GM21529 (cell line): ENCODE results near the gene SHISA8.
"Not testable (repeated sequence)": the region's sequence is repeated elsewhere in the genome, so short reads cannot be mapped to it uniquely, and the experiment has no call there.

Experiments
- ATAC-seq: cut with Tn5 transposase; IDR thresholded peaks from one replicate; pipeline ENCODE4 v1.9.1; 2021; ENCODE audit not compliant: unreplicated experiment

Gene SHISA8

DNA sequence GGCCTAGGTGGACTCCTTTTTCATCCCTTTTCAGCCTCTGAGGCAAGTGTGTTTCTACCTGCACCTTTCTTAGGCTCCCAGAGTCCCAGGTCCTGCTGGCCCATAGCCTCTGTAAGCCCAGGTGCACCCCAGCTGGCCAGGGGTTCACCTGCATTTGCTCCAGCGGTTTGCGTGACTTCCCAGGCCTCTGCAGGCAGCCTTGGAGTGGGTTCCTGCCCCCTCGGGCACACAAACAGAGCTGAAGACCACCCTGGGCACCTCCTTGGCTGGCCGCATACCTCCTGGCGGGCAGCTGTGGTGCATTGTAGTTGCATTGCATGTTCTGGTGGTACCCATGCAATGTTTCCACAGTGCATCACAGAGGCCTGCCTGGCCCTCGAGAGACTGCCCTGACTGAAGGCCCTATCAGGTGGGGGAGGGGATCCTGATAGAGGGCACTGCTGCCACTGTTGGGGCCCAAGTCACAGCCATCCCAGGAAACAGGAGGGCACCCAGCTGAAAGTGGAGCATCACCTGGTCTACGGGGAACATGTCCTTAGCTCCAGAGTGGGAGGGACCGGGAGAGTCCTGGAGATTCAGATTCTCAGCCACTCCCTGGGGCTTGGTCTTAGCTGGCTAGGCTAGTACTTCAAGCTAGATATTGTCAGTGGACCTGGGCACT, 14.1 kb downstream of the SHISA8 start:
- no peak for ATAC-seq

DNA sequence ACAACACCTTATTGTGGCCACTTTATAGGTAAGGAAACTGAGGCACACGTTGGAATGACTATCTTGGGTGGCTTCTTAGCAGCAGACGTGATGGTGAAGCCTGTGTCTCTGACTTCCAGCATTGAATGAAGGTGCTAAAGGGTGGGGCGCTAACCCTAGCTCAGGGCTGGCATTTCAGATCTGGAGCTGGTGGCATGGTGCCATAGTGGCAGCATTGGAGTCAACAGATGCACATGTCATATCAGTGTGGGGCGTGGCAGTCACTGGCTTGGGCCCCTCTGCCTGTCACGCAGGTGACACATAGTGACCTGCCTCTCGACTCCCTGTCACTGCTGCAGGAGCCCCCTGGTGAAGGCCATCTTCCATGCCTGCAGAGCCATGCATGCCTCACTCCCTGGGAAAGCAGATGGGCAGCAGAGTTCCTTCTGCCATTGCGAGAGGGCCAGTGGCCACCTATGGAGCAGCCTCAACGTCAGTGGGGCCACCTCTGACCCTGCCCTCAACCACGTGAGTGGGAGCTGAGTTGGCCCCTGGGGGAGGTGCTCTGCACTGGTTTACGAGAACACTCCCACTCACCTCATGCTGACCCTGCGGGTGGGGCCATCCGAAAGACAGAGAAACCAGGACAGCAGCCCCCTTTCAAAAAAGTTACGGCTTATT, 14.8 kb downstream of the SHISA8 start:
- no peak for ATAC-seq

DNA sequence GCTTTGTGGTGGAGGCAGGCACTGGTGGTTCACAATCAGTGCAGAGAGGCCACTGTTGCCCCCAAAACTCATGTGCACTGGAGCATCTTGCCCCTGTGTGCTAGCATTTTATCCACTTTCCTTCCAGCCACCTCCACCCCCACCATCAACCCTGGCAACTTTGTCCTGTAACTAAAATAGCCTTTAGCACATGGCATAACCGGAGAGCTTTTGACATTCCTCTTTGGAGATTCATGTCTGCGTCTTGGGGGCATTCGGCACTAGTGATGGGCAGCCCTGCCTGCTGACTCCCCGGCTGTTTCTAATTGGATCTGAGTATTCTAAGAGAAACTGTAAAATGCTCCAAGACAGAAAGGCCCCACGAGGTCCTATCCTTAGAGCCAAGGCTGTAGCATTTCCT, 15.8 kb downstream of the SHISA8 start:
- ATAC-seq: no peak

DNA sequence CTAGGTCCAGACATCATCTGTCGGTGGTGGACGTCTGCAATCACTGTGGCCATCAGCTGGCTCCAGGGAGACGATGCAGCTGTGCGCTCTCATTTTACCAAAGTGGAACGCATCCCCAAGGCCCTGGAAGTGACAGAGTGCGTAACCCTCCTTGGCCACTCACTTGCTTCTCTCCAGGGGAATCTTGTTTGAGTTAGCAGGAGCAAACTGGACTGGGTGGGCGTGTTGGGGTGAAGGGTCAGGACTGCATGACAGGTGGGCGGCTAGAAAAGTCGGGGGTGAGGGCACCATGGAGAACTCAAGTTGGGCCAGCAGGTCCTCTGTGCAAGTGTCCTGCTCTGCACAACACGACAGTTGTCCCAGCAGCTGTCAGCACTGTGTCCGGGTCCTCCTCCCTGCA, 16.2 kb downstream of the SHISA8 start:
- ATAC-seq: no peak

DNA sequence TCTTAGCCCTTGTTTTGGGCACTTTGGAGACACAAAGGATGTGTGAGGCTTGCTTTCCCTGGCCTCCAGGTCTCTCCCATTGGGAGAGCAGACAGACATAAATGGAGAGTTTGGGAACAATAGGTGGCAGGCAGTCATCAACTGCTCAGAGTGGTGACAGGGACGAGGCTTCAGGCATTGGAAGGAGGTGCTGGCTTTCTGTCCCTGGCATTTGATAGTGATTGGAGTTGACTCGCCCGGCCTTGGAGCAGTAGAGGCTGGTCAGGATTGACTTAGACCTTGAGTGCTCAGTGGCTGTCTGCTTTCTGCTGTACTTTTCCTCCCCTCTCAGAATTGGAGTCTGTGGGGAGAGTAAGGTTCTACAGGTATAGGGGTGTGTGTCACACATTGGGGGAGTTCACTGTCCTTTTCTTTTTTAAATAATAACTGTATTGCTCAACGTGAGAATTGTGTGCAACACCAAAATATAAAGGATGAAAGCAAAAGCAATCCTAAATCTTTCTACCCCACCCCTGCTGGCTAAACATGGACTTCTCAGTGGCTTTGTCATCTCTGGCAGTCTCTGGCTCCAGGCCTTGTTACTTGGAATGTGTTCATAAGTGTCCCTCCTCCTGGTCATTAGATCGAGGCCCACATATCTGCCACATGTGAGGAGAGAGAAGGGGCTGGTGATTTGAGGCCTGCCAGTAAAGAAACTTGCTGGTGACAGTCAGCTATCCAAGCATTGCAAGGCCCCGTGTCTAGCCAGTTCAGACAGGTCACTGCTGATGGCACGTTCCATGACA, 21.1 kb downstream of the SHISA8 start:
- ATAC-seq: no peak

DNA sequence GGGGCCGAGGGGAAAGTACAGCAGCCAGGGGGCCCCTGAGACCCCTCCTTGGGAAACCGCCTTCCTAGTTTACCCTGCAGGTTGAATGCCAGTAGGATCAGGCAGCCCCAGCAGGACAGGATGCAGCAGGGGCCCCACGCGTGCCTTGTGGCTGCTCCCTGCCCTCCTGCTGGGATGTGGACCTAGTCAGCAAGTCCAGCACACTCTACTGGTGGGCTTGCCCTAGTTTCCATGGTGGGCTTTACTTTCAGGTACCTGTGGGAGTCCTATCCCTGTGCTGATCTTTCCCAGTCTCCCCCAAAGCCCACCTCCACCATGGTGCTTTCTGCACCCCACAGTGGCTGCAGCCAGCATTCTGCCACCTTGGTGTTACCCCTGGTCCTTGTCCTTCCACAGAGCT, 22.2 kb downstream of the SHISA8 start:
- no peak for ATAC-seq

DNA sequence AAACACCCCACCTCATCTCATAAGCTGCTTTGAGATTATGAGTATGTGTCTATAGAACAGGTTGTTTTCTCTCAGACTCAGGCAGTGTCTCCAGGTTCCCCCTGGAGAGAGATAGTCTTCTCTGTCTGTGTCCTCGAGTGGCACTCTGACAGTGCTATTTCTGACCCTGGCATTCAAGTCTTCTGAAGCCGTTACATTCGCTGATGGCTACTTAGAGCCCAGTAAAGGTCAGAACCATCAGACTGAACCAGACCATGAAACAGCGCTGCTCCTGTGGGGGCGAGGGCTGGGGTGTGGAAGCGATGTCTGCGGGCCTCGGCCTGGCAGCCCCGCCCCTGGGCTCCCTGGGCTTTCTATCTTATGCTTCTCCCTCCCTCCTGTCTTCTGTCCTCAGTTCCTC, 23.5 kb downstream of the SHISA8 start:
- ATAC-seq: no peak

DNA sequence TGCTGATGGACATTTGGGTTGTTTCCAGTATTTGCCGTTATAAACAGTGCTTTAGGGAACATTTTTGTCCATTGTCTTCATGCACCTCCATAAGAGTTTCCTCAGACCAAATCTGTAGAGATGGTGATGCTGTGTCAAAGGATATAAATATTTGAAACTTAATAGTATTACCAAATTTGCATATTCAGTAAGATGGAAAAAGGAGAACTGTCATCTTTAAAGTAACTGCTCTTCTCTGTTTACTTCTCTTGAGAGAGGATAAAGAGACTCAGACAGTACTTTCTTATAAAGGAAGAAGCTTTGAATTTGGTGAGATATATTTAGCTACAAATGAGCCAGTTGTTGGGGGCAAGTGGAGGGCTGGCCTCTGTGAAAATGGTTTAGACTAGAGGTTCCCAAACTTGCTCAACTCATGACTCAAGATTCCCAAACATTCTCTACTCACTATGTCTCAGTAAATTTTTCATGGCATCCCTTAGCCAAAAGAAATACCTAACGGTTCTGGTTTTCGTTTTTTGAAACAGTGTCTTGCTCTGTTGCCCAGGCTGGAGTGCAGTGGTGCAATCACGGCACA, 26.2 kb downstream of the SHISA8 start:
- ATAC-seq: no peak

DNA sequence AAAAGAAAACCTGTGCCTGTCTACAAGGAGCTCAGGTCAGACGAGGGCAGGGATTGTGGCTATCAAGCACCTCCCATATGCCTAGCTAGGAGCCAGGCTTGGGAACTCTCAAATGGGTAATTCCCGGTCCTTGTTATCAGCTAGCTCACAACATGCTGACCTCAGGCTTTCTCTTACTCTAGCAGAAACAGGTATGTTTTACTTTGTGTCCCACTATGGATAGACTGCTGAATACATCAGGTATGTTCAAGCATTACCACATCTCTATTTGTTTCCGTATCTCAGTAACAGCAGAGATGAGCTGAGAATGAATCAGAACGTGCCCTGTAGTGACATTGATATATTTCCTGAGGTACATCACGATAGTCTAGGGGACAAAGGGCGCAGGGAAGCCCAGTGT, 29.4 kb downstream of the SHISA8 start:
- ATAC-seq: no peak

DNA sequence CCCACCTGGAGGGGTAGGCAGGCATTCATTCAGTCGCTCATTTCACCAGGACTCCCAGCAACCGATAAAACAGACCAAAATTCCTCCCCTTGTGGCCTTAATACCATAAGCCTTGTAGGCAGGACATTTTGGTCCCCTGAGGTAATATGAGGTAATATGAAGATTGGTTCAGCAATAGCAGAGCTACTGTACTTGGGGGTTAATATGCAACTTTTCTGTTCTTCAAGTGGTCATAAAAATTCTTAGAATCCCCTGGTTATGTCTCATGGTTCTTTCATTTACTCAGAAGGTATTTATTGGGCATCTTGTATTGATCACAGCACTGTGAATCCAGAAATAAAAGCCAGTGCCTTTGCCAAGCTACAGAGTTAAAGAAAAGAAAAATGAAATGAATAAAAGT, 29.8 kb downstream of the SHISA8 start:
- no peak for ATAC-seq

DNA sequence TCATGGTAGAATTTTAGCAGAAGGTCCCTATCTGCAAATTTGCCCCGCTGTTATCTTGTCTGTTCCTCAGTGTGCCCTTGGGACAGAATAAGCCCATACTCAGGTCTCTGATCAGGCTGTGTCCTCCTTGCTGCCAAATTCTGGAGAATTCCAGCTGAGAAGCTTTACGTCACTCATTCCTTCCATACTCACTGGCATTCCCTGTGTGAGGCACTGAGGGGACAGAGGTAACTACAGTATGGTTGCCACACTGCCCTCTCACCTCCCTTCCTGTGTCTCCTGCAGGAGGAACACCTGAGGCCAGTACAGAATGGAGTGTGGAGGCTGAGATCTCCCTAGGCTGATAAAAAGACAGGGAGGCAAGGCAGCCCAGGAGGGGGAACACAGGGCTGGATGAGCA, 31.5 kb downstream of the SHISA8 start:
- ATAC-seq: no peak

DNA sequence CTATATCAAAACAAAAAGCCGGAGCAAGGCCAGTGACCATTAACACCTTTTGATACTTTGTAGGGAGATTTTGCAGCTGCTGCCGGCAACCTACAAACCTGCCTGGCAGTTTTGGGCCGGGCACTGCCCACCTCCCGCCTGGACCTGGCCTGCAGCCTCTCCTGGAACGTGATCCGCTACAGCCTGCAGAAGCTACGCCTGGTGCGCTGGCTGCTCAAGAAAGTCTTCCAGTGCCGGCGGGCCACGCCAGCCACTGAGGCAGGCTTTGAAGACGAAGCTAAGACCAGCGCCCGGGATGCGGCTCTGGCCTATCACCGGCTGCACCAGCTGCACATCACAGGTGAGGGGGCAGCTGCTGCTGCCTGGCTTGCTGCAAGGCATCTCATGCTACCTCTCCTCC, 34.2 kb downstream of the SHISA8 start:
- ATAC-seq: no peak

DNA sequence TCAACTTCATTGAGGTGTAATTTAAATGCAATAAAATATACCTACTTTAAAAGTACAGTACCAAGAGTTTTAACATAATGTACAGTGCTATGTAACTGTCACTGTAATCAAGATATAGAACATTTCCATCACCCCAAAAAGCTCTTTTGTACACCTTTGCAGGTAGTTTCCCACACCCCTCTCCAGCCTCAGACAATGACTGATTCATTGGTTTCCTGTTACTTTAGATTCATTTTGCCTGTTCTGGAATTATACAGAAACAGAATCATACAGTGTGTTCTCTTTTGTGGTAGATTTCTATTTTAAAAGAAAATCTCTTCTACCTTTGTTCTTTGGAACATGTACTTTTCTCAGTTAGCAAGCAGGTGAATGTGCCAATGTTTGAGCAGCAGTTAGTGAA, 38.2 kb downstream of the SHISA8 start:
- ATAC-seq: no peak

DNA sequence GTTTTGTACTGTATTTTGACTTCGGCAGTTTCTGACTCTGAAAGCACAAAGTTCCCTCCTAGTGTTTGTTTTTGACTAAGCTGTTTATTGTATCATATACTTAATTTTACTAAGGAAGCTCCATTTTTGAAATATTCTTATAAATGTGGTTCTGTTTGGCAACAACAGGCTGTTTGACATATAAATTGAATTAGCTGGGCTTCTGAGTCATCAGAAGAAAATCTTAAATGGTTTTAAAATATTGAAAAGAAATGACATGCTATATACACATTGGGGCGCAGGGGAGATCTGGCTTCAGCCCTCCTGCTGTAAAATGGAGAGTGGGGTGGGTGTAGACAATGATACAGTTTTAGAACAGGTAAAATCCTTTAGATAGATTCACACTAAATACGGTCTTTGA, 38.6 kb downstream of the SHISA8 start:
- ATAC-seq: no peak

DNA sequence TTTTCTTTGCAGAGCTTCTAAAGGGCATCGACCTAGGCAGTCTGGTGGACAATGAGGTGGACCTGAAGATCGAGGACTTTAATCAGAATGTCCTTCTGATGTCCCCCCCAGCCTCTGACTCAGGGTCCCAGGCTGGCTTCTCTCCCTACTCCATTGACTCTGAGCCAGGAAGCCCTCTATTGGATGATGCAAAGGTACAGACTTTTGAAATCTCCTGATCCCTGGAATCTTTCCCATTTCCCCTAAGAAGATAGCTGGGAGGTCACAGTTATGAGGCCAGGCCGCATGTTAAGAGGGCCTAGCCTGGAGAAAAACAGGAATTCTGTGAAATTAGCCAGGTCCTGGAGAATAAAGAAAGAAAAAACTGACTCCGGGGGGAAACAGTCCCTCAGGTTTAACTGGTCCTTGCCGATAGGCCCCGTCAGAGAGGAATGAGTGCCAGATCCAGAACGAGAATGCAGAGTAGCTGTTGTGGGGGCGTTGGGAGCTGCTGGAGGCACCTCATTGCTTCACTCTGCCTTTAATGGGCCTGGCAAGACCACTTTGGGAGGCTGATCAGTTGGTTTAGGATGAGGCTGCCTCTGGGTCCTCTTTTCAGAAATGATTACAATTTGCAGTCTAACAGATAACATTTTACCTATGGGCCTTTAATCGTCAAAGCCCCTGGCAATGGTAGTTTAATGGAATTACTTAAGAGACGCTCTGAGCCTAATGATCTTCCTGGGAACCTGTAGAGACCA, 39.2 kb downstream of the SHISA8 start:
- no peak for ATAC-seq

DNA sequence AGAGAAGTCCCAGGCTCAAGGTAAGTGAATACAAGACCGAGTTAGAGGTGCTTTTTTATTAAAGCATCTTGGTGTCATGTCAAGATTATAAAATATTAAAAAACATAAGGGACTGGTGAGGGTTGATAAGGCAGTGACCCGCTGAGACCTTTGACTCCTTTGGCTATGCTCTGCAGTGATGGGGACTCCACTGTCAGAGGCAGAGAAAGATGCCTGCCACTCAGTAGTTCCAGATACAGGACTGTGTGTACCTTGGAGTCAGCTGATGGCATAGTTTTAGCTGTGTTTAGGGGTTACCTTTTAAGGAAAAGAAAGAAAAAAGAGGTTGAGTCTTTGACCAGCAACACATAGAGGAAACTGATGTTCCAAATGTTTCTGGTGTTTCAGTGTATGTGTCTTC, 40.8 kb downstream of the SHISA8 start:
- ATAC-seq: no peak

DNA sequence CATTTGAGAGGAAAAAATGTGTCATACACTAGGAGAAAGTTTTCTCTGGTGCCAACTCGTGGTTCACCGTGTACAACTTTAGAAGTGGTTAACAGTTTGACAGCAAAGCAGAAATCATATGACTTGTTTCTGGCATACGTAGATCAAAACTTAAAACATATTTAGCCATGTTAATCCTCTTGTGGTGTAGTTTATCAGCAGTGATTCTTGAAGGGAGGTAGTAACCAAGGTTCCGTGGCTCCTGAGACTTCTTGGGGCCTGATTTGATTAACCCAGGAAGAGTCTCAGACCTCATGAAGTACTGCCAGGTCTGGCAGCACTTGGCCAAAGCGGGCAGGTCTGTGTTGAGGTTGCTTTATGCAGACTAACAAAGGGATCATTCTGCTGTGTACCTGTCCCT, 41.5 kb downstream of the SHISA8 start:
- ATAC-seq: no peak

DNA sequence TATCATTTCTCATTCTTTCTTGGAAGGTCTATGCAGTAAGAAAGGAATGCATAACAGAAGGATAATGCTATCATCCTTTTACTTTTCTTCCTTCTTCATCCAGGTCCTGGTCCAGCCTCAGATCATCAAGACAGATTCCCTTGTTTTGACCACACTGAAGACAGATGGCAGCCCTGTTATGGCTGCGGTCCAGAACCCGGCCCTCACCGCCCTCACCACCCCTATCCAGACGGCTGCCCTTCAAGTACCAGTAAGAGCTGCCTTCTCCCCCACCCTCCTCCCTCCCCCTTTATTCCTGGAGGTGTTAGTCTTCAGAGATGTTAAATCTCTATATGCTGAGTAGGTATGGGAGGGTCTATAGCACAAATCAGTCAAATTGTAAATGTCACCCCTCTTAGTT, 44.1 kb downstream of the SHISA8 start:
- ATAC-seq: no peak

DNA sequence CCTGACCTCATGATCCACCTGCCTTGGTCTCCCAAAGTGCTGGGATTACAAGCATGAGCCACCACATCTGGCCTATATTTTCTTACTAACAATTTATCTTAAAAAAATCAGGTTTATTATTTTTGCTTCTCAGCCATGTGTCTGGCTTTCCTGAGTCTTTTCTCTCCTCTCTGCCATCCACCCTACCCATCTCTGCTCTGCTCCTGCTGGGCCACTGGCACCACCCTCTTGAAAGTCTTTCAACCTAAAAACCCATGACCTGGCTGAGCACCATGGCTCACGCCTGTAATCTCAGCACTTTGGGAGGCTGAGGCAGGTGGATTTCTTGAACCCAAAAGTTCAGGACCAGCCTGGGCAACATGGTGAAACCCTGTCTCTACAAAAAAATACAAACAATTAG, 44.8 kb downstream of the SHISA8 start:
- ATAC-seq: not testable (repeated sequence)

DNA sequence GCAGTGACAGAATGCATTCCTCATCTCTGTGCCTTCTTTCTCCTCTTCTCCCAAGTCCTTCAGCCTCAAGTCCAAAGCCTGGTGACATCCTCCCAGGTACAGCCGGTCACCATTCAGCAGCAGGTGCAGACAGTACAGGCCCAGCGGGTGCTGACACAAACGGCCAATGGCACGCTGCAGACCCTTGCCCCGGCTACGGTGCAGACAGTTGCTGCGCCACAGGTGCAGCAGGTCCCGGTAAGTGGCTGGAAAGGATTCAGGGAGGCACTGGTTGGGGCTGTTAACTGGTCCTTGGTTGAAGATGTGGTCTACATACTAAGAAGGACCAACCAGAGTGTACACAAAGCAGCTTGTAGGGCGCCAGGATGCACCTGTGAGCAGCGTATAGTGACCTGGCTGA, 46.3 kb downstream of the SHISA8 start:
- no peak for ATAC-seq

DNA sequence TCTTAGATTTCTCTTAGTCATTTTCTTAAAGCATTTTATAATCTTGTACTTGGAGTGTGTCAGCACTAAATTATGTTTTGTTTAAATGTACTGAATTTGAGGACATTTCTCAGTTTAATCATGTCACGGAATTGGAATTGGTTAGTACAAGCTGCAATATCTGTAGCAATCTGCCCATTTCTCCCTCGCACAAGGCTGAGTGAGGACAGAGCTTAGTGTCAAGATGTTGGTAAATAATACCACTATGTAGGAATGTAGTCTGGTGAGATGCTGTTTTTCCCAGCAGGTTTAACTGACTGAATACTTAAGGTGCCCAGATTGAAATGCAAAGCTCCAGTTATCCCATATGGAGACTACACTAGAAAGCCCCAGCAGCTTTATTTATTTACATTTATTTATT, 51.4 kb downstream of the SHISA8 start:
- ATAC-seq: no peak
